GM19463 (cell line): Measurements from ENCODE around the gene TREH.

Experiments used
- ATAC-seq: cut with Tn5 transposase; IDR thresholded peaks from one replicate; pipeline ENCODE4 v1.9.1; 2021; ENCODE audit warnings: mild to moderate bottlenecking, moderate library complexity; ENCODE audit not compliant: unreplicated experiment

TREH gene

GRCh38 chr11:118670063-118670462 is 9.4 kb downstream of the TREH start:
- ATAC-seq, result no peak

- no peak for ATAC-seq
These were observed 13.1 kb downstream of the TREH start for GRCh38 chr11:118666371-118666770.

GRCh38 chr11:118663902-118664301 is 15.5 kb downstream of the TREH start:
- ATAC-seq, result no peak

- ATAC-seq, result no peak
These were observed 16.1 kb downstream of the TREH start for GRCh38 chr11:118663381-118663780.

- no peak for ATAC-seq
These were observed 16.8 kb downstream of the TREH start for GRCh38 chr11:118662401-118663271.

- ATAC-seq, result no peak
These were observed 17.8 kb downstream of the TREH start for GRCh38 chr11:118661425-118662301.

GRCh38 chr11:118660681-118661424 is 18.6 kb downstream of the TREH start:
- no peak for ATAC-seq

GRCh38 chr11:118659953-118660680 is 19.3 kb downstream of the TREH start:
- no peak for ATAC-seq

- no peak for ATAC-seq
These were observed 20.0 kb downstream of the TREH start for GRCh38 chr11:118659314-118659952.

GRCh38 chr11:118658429-118659313 is 20.8 kb downstream of the TREH start:
- no peak for ATAC-seq

- ATAC-seq, result no peak
These were observed 21.6 kb downstream of the TREH start for GRCh38 chr11:118657709-118658428.

- ATAC-seq, result no peak
These were observed 22.2 kb downstream of the TREH start for GRCh38 chr11:118657238-118657637.

- ATAC-seq, result no peak
These were observed 22.8 kb downstream of the TREH start for GRCh38 chr11:118656563-118657165.

GRCh38 chr11:118655486-118656190 is 23.8 kb downstream of the TREH start:
- no peak for ATAC-seq

GRCh38 chr11:118653684-118654390 is 25.6 kb downstream of the TREH start:
- no peak for ATAC-seq

GRCh38 chr11:118652681-118653181 is 26.7 kb downstream of the TREH start:
- no peak for ATAC-seq
